H1 (cell line): Measurements from ENCODE around the gene THRB. TPM values are rescaled to one million over a fixed set of nuclear protein-coding genes. Genes with fewer than 3 reads are reported as not detected.

Source experiments
- CTCF ChIA-PET: fragments of 300-600 bp; sonication (Branson Sonifier 250); formaldehyde crosslinking; loops from one replicate; lab custom pipeline; 2021; ENCODE audit not compliant: partially characterized antibody; lab: Charles Lee
- POLR2A ChIA-PET: fragments of 300-600 bp; sonication (Branson Sonifier 250); formaldehyde crosslinking; loops from one replicate; lab custom pipeline; 2021; ENCODE audit warnings: inconsistent platforms; ENCODE audit not compliant: partially characterized antibody; lab: Charles Lee
- DNase-seq, 2 experiments: peaks; one replicate each; pipeline versions ENCODE4 v3.0.0 to v3.0.0-alpha.2; 2010 to 2022; ENCODE audit warnings: low spot score in 2 of 2, low read depth in 1 of 2, mixed read lengths in 1 of 2
- FAIRE-seq: peaks from 2 replicates; lab custom pipeline; 2011; peaks lifted over from hg19 to GRCh38; lab: Jason Lieb, UNC
- H2AFZ ChIP-seq: 2 replicates; pipeline ENCODE4 v1.8.1; 2012; ENCODE audit warnings: low read length, inconsistent platforms
- H2AK5ac ChIP-seq: 2 replicates; pipeline ENCODE4 v1.6.1; 2013; ENCODE audit warnings: low read depth, low read length
- H2BK120ac ChIP-seq: replicated peaks from 2 replicates; pipeline ENCODE3; 2013; ENCODE audit warnings: low read depth, low read length, inconsistent platforms
- H2BK12ac ChIP-seq: 2 replicates; pipeline ENCODE4 v1.6.1; 2013; ENCODE audit warnings: low read depth, low read length
- H2BK15ac ChIP-seq: 2 replicates; pipeline ENCODE4 v1.6.1; 2013; ENCODE audit warnings: low read length
- H2BK20ac ChIP-seq: 2 replicates; pipeline ENCODE4 v1.6.1; 2013; ENCODE audit warnings: low read length
- H2BK5ac ChIP-seq: 2 replicates; pipeline ENCODE4 v1.6.1; 2013; ENCODE audit warnings: low read depth, low read length
- H3K14ac ChIP-seq: 2 replicates; pipeline ENCODE4 v1.6.1; 2013; ENCODE audit warnings: inconsistent platforms; ENCODE audit not compliant: insufficient read length
- H3K18ac ChIP-seq: 2 replicates; pipeline ENCODE4 v1.6.1; 2013; ENCODE audit warnings: low read length; ENCODE audit errors: extremely low read depth
- H3K23ac ChIP-seq: 2 replicates; pipeline ENCODE4 v1.6.1; 2013; ENCODE audit warnings: inconsistent platforms; ENCODE audit not compliant: insufficient read length
- H3K23me2 ChIP-seq: 2 replicates; pipeline ENCODE4 v1.6.1; 2013; ENCODE audit warnings: low read depth, low read length
- H3K27ac ChIP-seq: 2 replicates; pipeline ENCODE4 v1.6.1; 2011; ENCODE audit warnings: low read depth, low read length, inconsistent platforms
- H3K27me3 ChIP-seq, 4 experiments: replicated peaks in 1 of 4; 1 replicate in 1 of 4; 2 replicates in 3 of 4; pipeline versions ENCODE4 v1.6.1 to v1.8.1; 2011 to 2013; ENCODE audit warnings: low read length in 3 of 4, mild to moderate bottlenecking in 3 of 4, inconsistent platforms in 2 of 4, mixed read lengths in 2 of 4, moderate library complexity in 1 of 4; ENCODE audit not compliant: control insufficient read depth in 3 of 4, insufficient read depth in 3 of 4; ENCODE audit errors: extremely low read depth in 1 of 4
- H3K36me3 ChIP-seq, 4 experiments: 2 replicates each; pipeline versions ENCODE4 v1.6.1 to v1.8.1; 2011 to 2013; ENCODE audit warnings: mild to moderate bottlenecking in 4 of 4, low read length in 3 of 4, moderate library complexity in 2 of 4, control low read depth in 1 of 4, inconsistent platforms in 1 of 4; ENCODE audit not compliant: insufficient read depth in 4 of 4, control insufficient read depth in 2 of 4
- H3K4ac ChIP-seq: replicated peaks from 2 replicates; pipeline ENCODE3; 2013; ENCODE audit warnings: low read length, low read depth, mixed read lengths, inconsistent platforms; ENCODE audit not compliant: insufficient read length
- H3K4me1 ChIP-seq, 4 experiments: replicated peaks in 1 of 4; 1 replicate in 1 of 4; 2 replicates in 3 of 4; pipeline versions ENCODE4 v1.6.1 to v1.8.1; 2011 to 2013; ENCODE audit warnings: low read length in 3 of 4, inconsistent platforms in 2 of 4, mixed read lengths in 1 of 4; ENCODE audit not compliant: insufficient read depth in 4 of 4, control insufficient read depth in 3 of 4
- H3K4me2 ChIP-seq, 2 experiments: 2 replicates each; pipeline versions ENCODE4 v1.6.1 to v1.8.1; 2011 to 2013; ENCODE audit warnings: low read depth in 2 of 2, low read length in 2 of 2, control low read depth in 1 of 2, inconsistent platforms in 1 of 2, mild to moderate bottlenecking in 1 of 2; ENCODE audit not compliant: insufficient read depth in 1 of 2
- H3K4me3 ChIP-seq, 4 experiments: fragments of 200-600, 300-600 bp in 1 of 4; sonication (generic), shearing (Covaris generic), sonication (Bioruptor Twin) in 1 of 4; 2 replicates each; pipeline versions ENCODE4 v1.5.1 to v1.8.1; 2011 to 2016; ENCODE audit warnings: low read length in 4 of 4, low read depth in 3 of 4, control low read depth in 2 of 4, inconsistent platforms in 2 of 4, mild to moderate bottlenecking in 2 of 4, mixed read lengths in 1 of 4, moderate library complexity in 1 of 4; ENCODE audit not compliant: insufficient read depth in 2 of 4; ENCODE audit errors: extremely low read depth in 1 of 4
- H3K56ac ChIP-seq: replicated peaks from 2 replicates; pipeline ENCODE3; 2013; ENCODE audit warnings: low read depth, mild to moderate bottlenecking, mixed read lengths, low read length, inconsistent platforms; ENCODE audit not compliant: insufficient read length
- H3K79me1 ChIP-seq: 2 replicates; pipeline ENCODE4 v1.6.1; 2013; ENCODE audit warnings: low read depth, low read length, control low read depth
- H3K79me2 ChIP-seq, 2 experiments: 2 replicates each; pipeline versions ENCODE4 v1.6.1 to v1.8.1; 2012 to 2013; ENCODE audit warnings: low read length in 2 of 2, mild to moderate bottlenecking in 2 of 2, inconsistent platforms in 1 of 2; ENCODE audit not compliant: insufficient read depth in 2 of 2, control insufficient read depth in 1 of 2
- H3K9ac ChIP-seq, 4 experiments: replicated peaks in 1 of 4; 1 replicate in 1 of 4; 2 replicates in 3 of 4; pipeline versions ENCODE4 v1.6.1 to v1.8.1; 2011 to 2013; ENCODE audit warnings: low read depth in 3 of 4, low read length in 3 of 4, control low read depth in 2 of 4, mild to moderate bottlenecking in 2 of 4, moderate library complexity in 2 of 4, inconsistent platforms in 1 of 4; ENCODE audit errors: extremely low read depth in 1 of 4
- H3K9me3 ChIP-seq, 2 experiments: 2 replicates each; pipeline versions ENCODE4 v1.6.1 to v1.8.1; 2012 to 2013; ENCODE audit warnings: mild to moderate bottlenecking in 2 of 2, moderate library complexity in 2 of 2, control low read depth in 1 of 2, inconsistent platforms in 1 of 2, low read depth in 1 of 2, low read length in 1 of 2, mixed read lengths in 1 of 2; ENCODE audit not compliant: insufficient read depth in 2 of 2
- H4K20me1 ChIP-seq, 2 experiments: replicated peaks in 1 of 2; 2 replicates each; pipeline versions ENCODE3 to v1.8.1; 2011 to 2013; ENCODE audit warnings: inconsistent platforms in 2 of 2, low read length in 2 of 2, mild to moderate bottlenecking in 1 of 2; ENCODE audit not compliant: insufficient read depth in 2 of 2, control insufficient read depth in 1 of 2
- H4K5ac ChIP-seq: 2 replicates; pipeline ENCODE4 v1.6.1; 2013; ENCODE audit warnings: low read length, low read depth, mixed read lengths, inconsistent platforms; ENCODE audit not compliant: insufficient read length
- H4K8ac ChIP-seq: 2 replicates; pipeline ENCODE4 v1.8.0; 2013; ENCODE audit warnings: mild to moderate bottlenecking, moderate library complexity, low read length, inconsistent platforms; ENCODE audit not compliant: insufficient read depth; ENCODE audit errors: extremely low read depth
- H4K91ac ChIP-seq: replicated peaks from 2 replicates; pipeline ENCODE3; 2013; ENCODE audit warnings: low read length, mixed read lengths, inconsistent platforms; ENCODE audit not compliant: insufficient read length
- ATF3 ChIP-seq: IDR thresholded peaks from 2 replicates; pipeline ENCODE4 v1.6.1; 2011; ENCODE audit warnings: low read depth, mild to moderate bottlenecking, low read length; ENCODE audit not compliant: insufficient read depth
- CHD1 ChIP-seq: IDR thresholded peaks from 2 replicates; pipeline ENCODE4 v1.6.1; 2012; ENCODE audit warnings: low read depth, low read length, improper control_type of control experiment
- CHD2 ChIP-seq: IDR thresholded peaks from 2 replicates; pipeline ENCODE4 v1.6.1; 2012; ENCODE audit warnings: low read length, improper control_type of control experiment
- JUND ChIP-seq: IDR thresholded peaks from 2 replicates; pipeline ENCODE4 v1.6.1; 2011; ENCODE audit warnings: mild to moderate bottlenecking, improper control_type of control experiment, low read length
- MAFK ChIP-seq: IDR thresholded peaks from 2 replicates; pipeline ENCODE4 v1.6.1; 2012; ENCODE audit warnings: low read depth, mild to moderate bottlenecking, improper control_type of control experiment, low read length
- MAX ChIP-seq: IDR thresholded peaks from 2 replicates; pipeline ENCODE4 v1.6.1; 2012; ENCODE audit warnings: inconsistent platforms
- RXRA ChIP-seq: IDR thresholded peaks from 2 replicates; pipeline ENCODE4 v1.6.1; 2011; ENCODE audit warnings: low read depth, mild to moderate bottlenecking, low read length, moderate library complexity; ENCODE audit not compliant: insufficient read depth
- SP1 ChIP-seq: IDR thresholded peaks from 2 replicates; pipeline ENCODE4 v1.6.1; 2011; ENCODE audit warnings: low read depth, low read length
- TCF12 ChIP-seq: IDR thresholded peaks from 2 replicates; pipeline ENCODE4 v1.6.1; 2011; ENCODE audit warnings: low read depth, mild to moderate bottlenecking, low read length
- USF2 ChIP-seq: IDR thresholded peaks from 2 replicates; pipeline ENCODE4 v1.6.1; 2011; ENCODE audit warnings: low read length, improper control_type of control experiment
- WGBS, 2 experiments: shearing (Covaris generic) in 1 of 2; methylation state at CpG; one replicate each; pipeline versions ENCODE4 v1.1.6 to v1.1.7; 2013 to 2015; ENCODE audit warnings: low lambda C conversion rate in 2 of 2, mixed read lengths in 2 of 2, inconsistent platforms in 1 of 2, low coverage in 1 of 2, missing lambda C conversion rate in 1 of 2; ENCODE audit not compliant: insufficient replicate concordance in 2 of 2, insufficient coverage in 1 of 2, insufficient read length in 1 of 2; ENCODE audit errors: extremely low coverage in 1 of 2, missing lambda C conversion rate in 1 of 2; 5-methylcytosine and 5-hydroxymethylcytosine counted together
- polyA plus RNA-seq, 7 experiments: library from polyadenylated mRNA; depleted of rRNA in 3 of 7; stranded (reverse) in 5 of 7; unstranded in 2 of 7; fragments of >200 nt in 5 of 7; fragments of 200-250 nt in 2 of 7; gene quantifications; 1 replicate in 5 of 7; 2 replicates in 1 of 7; 4 replicates in 1 of 7; pipeline versions ENCODE4 v1.2.1 to v1.2.3, GENCODE V29; 2011 to 2013; ENCODE audit warnings: missing spikeins in 2 of 7, mixed read lengths in 2 of 7
- total RNA-seq: library from RNA; stranded (reverse); fragmentation: NEBNext Ultra II Directional; extraction: Animal tissue kit (Norgen Biotek cat#: 25700); gene quantifications from 2 replicates; pipeline ENCODE4 v1.2.1, GENCODE V29; 2021

The THRB gene
- total and polyA plus RNA-seq, 2 of the 8 experiments (the other 6 are each of a cell fraction or from before 2014, with no cell fraction given) = 0.98 to 3.9 TPM

- Histone ChIP-seq H3K56ac (no peak overlapping the region), H3K9me3 (no peaks in the 10 kb centered on the region), H2BK5ac (no peak overlapping the region), H2BK15ac (no peak overlapping the region), H4K91ac (no peak overlapping the region), H3K14ac (no peak overlapping the region), H3K79me1 (no peaks in the 10 kb centered on the region), H4K8ac (no peak overlapping the region), H2BK20ac (no peak overlapping the region), H3K27me3 (no peaks in the 10 kb centered on the region), H4K20me1 (no peaks in the 10 kb centered on the region), H2AFZ (no peak overlapping the region), H3K36me3 (no peaks in the 10 kb centered on the region), H3K9ac (no peak overlapping the region), H3K4me1 (no peaks in the 10 kb centered on the region), H2BK12ac (no peak overlapping the region), H3K23me2 (no peaks in the 10 kb centered on the region), H3K79me2 (no peaks in the 10 kb centered on the region), H3K4me3 (no peak overlapping the region), H3K27ac (no peak overlapping the region), H3K23ac (no peak overlapping the region), H4K5ac (no peak overlapping the region), H3K4ac (no peak overlapping the region), H3K4me2 (no peak overlapping the region), H3K18ac (no peak overlapping the region), H2BK120ac (no peak overlapping the region), H2AK5ac (no peak overlapping the region)
- TF ChIP-seq JUND = no peak
- no peak for TF ChIP-seq RXRA
- TF ChIP-seq CHD2 = no peak
- TF ChIP-seq MAFK = no peak
- TF ChIP-seq SP1 = no peak
- TF ChIP-seq MAX = no peak
- TF ChIP-seq CHD1 = no peak
- no peak for TF ChIP-seq USF2
- no peak for TF ChIP-seq TCF12
- no peak for TF ChIP-seq ATF3
- DNase-seq (no peak), FAIRE-seq (no peak)
- WGBS, 2 experiments = 56% methylated on average over 1 of the region's 1 CpG; no CpG with 5 or more reads in 1 of the 2 experiments
- CTCF ChIA-PET = interaction anchor here (0.6 to 1.0 kb wide), 2 partner anchors 13 to 289 kb away, joined by 3 to 5 read pairs; no protein-coding TSS in a partner anchor
- POLR2A ChIA-PET = no interaction called here
Measured at GRCh38 chr3:24253336-24253735, 241.3 kb downstream of the THRB start.
